Measurements from ENCODE around the gene SLC4A7. TPM values are rescaled to one million over a fixed set of nuclear protein-coding genes. Genes with fewer than 3 reads are reported as not detected.

Gene SLC4A7
- total and polyA plus RNA-seq, 10 of the 15 experiments (the other 5 are each of a cell fraction or from before 2014, with no cell fraction given) = 4.4 to 41.4 (median 18.3) TPM

- H3K4me3 ChIP-seq = no peak overlapping the region
- no peaks in the 10 kb centered on the region for H3K79me2 ChIP-seq (ENCODE audit: control insufficient read depth, insufficient read depth, low read length)
- peaks cover 2% of the 10 kb centered on the region; the same call in 1 of the 2 replicates for H3K4me1 ChIP-seq (ENCODE audit: control insufficient read depth, insufficient read depth, low read length)
- no peak overlapping the region for H2AFZ ChIP-seq (ENCODE audit: control insufficient read depth, low read depth, low read length)
- ATAC-seq = peak; percentile 62
- ChIA-PET RAD21 (ENCODE audit: unreplicated experiment) (interaction anchor here (0.7 kb wide), 1 partner anchor 16 kb away, joined by 3 read pairs; no protein-coding TSS in a partner anchor), SMC1A (ENCODE audit: uncharacterized antibody, unreplicated experiment) (interaction anchor here (1.0 to 2.1 kb wide), 2 partner anchors 9 to 41 kb away, joined by 3 to 7 read pairs; no protein-coding TSS in a partner anchor), CTCF (interaction anchor here (1.0 kb wide), 1 partner anchor 155 kb away, joined by 3 read pairs; no protein-coding TSS in a partner anchor), POLR2A (no interaction called here)
- no peaks in the 10 kb centered on the region for H3K36me3 ChIP-seq (ENCODE audit: control insufficient read depth in 2 of 2, insufficient read depth in 2 of 2, low read length in 1 of 2)
- BruUV-seq (replicated peaks) = no TSS peak
- no peak overlapping the region for H3K27ac ChIP-seq (ENCODE audit: control insufficient read depth, insufficient read depth)
- no peak overlapping the region for H3K4me2 ChIP-seq (ENCODE audit: control insufficient read depth, insufficient read depth)
- no peaks in the 10 kb centered on the region for H3K27me3 ChIP-seq (replicated peaks in 1 of 2; ENCODE audit: control insufficient read depth in 2 of 2, insufficient read depth in 2 of 2, low read length in 1 of 2)
- intact Hi-C loops (cut with micrococcal nuclease; ENCODE audit: unreplicated experiment) (loop anchor here (5.0 kb wide), 1 partner anchor 71 kb away; no protein-coding TSS in a partner anchor), in situ Hi-C loops (cut with MboI) (no loop called here)
- DNase-seq (ENCODE audit: low read depth, low spot score) = no peak
- whole genome bisulfite sequencing (ENCODE audit: insufficient coverage, insufficient replicate concordance, low lambda C conversion rate, missing lambda C conversion rate) = 38% methylated on average over 6 of the region's 6 CpGs
- no peaks in the 10 kb centered on the region for H3K9me3 ChIP-seq (replicated peaks; ENCODE audit: control insufficient read depth, insufficient read depth, low read length)
- FAIRE-seq = no peak
- TF ChIP-seq FOXK2 (IDR thresholded peaks at IDR 0.05) = no peak
- TF ChIP-seq, protein P1, sequence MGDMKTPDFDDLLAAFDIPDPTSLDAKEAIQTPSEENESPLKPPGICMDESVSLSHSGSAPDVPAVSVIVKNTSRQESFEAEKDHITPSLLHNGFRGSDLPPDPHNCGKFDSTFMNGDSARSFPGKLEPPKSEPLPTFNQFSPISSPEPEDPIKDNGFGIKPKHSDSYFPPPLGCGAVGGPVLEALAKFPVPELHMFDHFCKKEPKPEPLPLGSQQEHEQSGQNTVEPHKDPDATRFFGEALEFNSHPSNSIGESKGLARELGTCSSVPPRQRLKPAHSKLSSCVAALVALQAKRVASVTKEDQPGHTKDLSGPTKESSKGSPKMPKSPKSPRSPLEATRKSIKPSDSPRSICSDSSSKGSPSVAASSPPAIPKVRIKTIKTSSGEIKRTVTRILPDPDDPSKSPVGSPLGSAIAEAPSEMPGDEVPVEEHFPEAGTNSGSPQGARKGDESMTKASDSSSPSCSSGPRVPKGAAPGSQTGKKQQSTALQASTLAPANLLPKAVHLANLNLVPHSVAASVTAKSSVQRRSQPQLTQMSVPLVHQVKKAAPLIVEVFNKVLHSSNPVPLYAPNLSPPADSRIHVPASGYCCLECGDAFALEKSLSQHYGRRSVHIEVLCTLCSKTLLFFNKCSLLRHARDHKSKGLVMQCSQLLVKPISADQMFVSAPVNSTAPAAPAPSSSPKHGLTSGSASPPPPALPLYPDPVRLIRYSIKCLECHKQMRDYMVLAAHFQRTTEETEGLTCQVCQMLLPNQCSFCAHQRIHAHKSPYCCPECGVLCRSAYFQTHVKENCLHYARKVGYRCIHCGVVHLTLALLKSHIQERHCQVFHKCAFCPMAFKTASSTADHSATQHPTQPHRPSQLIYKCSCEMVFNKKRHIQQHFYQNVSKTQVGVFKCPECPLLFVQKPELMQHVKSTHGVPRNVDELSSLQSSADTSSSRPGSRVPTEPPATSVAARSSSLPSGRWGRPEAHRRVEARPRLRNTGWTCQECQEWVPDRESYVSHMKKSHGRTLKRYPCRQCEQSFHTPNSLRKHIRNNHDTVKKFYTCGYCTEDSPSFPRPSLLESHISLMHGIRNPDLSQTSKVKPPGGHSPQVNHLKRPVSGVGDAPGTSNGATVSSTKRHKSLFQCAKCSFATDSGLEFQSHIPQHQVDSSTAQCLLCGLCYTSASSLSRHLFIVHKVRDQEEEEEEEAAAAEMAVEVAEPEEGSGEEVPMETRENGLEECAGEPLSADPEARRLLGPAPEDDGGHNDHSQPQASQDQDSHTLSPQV (IDR thresholded peaks at IDR 0.05) = no peak
- no peak for TF ChIP-seq IKZF1 (conservative IDR thresholded peaks at IDR 0.05)
- TF ChIP-seq MLLT1 (IDR thresholded peaks at IDR 0.05) = no peak
- no peak for TF ChIP-seq ZZZ3 (IDR thresholded peaks at IDR 0.05; ENCODE audit: control insufficient read depth, insufficient read length, low read depth)
- 0 out of 2 replicates have a peak, but pooled peaks have one; percentile 8 for TF ChIP-seq NR2F1 (conservative IDR thresholded peaks at IDR 0.05)
- no peak for TF ChIP-seq NRF1 (conservative IDR thresholded peaks at IDR 0.05; ENCODE audit: low read depth, low read length)
- no peak for TF ChIP-seq ATF3 (IDR thresholded peaks at IDR 0.05; ENCODE audit: borderline replicate concordance, extremely low read depth, low read depth, low read length)
- 0 out of 2 replicates have a peak, but pooled peaks have one; percentile 57 for TF ChIP-seq RELB (IDR thresholded peaks at IDR 0.05; ENCODE audit: low read depth)
- TF ChIP-seq JUNB (IDR thresholded peaks at IDR 0.05) = peak; percentile 11; the same call in 1 of the 2 replicates
- TF ChIP-seq HCFC1 (IDR thresholded peaks at IDR 0.05; ENCODE audit: low read length) = no peak
- H4K20me1 ChIP-seq (ENCODE audit: control insufficient read depth, insufficient read depth) = no peaks in the 10 kb centered on the region
- H3K9ac ChIP-seq (ENCODE audit: control insufficient read depth, insufficient read depth, low read length) = no peak overlapping the region
These were observed 42.6 kb upstream of the SLC4A7 start for GRCh38 chr3:27526614-27527315.

Measured in GM12878 (cell line).